Umbilical cord (tissue), 2 donors: ENCODE measurements around the gene EFCAB10. TPM values are rescaled to one million over a fixed set of nuclear protein-coding genes. Genes with fewer than 3 reads are reported as not detected.
"Not testable (repeated sequence)": the region's sequence is repeated elsewhere in the genome, so short reads cannot be mapped to it uniquely, and the experiment has no call there.

Experiments
- DNase-seq: peaks from one replicate; pipeline ENCODE4 v3.0.0-alpha.2; 2015; ENCODE audit warnings: low spot score
- total RNA-seq: library from RNA; depleted of rRNA; stranded (reverse); fragments of >200 nt; gene quantifications from one replicate; pipeline ENCODE4 v1.2.3, GENCODE V29; 2014; ENCODE audit warnings: low replicate concordance; ENCODE audit not compliant: insufficient read depth

The EFCAB10 gene
- total RNA-seq, 1 donor from 2014 or later, result 0.48 TPM

DNA sequence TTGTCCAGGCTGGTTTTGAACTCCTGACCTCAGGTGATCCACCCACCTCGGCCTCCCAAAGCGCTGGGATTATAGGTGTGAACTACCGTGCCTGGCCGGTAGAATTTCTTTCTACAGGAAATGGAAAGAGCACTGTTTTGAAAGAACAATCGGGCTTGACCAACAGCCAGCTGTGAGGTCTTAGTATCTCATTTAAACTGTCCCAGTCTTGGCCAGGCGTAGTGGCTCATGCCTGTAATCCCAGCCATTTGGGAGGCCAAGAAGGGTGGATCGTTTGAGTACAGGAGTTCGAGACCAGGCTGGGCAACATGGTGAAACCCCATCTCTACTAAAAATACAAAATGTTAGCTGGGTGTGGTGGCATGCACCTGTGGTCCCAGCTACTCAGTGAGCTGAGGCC, 17.8 kb upstream of the EFCAB10 start:
- DNase-seq, result not testable (repeated sequence)

DNA sequence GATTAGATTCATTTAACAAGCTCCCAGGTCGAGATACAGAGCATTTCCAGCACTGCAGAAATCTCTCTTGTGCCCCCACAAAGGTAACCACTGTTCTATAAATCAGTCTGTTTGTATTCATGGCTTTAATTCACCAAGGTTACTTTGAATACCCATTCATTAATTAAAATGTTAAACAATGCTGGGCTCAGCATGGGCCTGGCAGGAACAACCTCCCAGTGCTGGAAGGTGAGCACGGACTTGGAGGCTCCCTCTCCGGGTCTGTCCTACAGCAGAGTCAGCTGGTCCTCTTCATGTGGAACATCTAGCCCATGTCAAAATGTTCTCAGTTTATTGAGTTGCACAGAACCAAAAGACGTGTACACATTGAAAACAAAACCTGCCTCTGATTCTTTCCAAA, 15.6 kb upstream of the EFCAB10 start:
- no peak for DNase-seq

DNA sequence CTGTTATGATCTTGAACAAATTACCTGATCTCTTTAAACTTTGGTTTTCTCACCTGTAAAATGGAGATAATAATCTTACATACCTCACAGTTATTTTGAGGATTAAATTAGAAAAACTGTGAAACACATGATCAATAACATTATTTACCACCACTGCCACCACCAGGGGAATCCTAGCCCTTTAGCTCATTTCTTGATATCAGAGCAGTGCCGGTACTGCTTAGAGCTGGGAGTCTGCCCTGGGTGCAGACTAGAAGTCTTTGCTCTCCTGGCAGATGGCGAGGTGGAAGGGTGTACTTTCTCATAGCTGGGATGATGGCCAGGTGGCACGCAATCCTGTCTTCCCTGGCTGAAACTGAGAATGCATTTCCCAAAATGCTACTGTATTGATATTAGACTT, 12.7 kb upstream of the EFCAB10 start:
- no peak for DNase-seq

DNA sequence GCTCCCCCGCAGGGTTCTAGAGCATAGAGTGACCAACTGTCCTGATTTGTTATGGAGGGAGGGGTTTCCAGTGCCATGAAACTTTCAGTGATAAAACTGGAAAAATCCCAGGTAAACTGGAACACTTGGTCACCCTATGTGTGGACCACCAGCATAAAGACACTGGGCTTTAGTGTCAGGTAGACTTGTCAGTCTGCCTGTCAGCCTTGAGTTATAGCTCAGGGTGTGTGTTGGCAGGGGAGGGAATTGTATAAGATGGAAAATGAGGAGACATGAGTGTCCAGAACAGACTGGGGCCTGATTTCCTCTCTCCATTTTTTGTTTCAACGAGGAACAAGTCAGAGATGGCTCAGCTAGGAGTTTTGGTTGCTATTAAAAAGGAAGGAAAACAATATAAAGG, 10.2 kb upstream of the EFCAB10 start:
- no peak for DNase-seq

DNA sequence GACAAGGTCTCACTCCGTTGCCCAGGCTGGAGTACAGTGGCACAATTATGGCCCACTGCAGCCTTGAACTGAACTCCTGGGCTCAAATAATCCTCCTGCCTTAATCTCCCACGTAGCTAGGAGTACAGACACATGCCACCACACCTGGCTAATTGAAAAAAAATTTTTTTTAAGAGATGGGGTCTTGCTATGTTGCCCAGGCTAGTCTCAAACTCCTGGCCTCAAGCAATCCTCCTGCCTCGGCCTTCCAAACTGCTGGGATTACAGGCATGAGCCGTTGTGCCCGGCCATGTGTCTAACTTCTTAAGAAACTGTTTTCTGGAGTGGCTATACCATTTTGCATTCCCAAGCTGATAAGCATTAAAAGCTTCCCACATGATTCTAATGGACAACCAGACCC, 9.5 kb upstream of the EFCAB10 start:
- DNase-seq, result no peak

DNA sequence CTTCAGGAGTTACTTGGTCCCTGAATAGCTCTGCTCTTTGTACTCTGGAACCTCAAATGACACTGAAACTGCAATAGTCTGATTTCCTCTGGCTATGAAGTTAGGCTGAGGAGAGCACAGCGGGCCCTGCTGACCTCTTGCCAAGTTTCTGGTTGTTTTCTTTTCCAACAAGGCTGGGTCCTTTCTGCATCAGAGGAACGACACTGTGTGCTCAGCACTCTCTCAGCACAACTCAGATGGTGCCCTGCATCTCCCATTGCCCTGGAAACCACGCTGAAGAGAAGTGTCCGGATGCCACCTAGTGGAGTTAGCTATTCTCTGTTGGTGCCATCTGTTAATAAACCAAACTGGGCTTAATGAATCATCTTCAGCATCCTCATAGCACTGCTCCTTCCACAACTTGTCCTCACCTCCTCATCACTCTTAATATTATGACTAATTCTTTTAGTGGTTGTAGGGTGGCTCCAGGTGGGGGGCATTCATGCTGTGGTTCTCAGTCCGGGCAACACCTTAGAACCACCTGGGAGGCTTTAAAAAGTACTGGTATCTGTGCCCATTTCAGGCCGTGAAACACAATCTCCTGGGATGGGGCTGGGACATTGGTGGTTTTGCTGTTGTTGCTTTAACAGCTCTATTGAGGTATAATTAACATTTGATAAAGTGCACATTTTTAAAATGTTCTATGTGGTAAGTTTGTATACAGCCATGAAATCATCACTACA, 8.2 kb upstream of the EFCAB10 start:
- peak; percentile 73 for DNase-seq

DNA sequence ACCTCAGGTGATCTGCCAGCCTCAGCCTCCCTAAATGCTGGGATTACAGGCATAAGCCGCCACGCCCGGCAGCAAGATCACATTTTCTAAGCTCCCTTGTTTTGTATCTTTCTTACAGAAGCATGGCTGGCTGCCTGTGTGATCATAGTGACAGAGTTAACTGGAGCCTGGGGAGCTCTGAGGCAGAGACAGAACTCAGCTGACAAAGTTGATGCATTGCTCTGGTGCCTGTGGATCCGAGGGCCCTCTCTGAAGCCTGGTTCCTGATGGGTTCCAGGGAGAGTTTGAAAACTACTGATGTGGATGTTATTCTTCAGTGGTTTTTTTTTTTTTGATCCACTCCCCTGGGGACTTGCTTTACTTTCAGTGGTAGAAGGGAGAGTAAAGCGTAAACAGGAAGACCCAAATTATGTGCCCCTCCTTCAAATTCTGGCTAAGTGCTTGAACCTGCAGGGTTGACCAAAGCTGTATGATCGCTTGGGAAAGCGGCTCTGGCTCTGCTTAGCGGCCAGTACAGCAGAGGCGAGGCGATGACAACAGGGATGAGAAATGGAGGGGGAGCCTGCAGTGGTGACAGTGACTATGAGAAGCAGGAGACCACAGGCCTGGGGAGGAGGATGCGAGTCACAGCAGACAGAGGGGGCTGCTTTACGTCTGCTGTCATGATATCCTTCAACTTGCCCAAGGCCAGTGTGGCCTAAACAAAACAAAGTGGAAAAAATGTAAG, 6.8 kb upstream of the EFCAB10 start:
- no peak for DNase-seq

DNA sequence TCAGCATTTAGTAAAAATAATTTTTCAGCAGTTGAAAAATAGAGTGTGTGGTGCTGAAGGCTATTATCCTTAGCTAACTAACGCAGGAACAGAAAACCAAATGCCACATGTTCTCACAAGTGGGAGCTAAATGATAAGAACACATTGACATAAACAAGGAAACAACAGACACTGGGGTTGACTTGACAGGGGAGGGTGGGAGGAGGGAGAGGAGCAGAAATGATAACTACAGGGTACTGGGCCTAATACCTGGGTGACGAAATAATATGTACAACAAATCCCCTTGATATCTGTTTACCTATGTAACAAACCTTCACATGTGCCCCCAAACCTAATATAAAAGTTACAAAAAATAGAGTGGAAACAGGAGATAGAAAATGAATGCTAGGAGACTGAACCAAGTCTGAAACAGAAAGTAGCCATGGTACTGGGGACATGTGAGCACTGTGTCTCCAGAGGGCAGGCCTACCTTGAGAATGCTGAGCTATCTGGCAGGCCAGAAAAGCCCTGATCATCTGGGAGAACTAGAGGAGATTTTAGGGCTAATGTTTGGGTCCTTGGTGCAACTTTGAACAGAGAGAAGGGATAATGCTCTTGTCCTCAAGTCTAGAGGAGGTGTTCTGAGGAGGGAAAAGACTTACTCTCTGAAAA, 4.7 kb upstream of the EFCAB10 start:
- DNase-seq, result no peak

DNA sequence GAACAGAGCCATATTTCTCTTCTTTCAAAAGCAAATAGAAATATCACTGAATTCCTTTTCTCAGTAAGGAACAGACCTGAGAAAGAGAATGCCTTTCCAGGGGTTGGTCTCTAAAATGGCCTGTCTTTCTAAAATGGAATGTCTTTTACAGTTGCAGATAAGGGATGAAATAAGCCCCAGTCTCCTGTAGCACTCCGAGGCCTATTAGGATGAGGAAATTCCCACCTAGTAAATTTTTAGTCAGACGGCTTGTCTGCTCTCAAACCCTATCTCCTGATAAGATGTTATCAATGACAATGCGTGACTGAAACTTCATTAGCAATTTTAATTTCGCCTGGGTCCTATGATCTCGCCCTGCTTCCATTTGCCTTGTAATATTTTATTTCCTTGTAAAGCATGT, 2.9 kb upstream of the EFCAB10 start:
- no peak for DNase-seq

DNA sequence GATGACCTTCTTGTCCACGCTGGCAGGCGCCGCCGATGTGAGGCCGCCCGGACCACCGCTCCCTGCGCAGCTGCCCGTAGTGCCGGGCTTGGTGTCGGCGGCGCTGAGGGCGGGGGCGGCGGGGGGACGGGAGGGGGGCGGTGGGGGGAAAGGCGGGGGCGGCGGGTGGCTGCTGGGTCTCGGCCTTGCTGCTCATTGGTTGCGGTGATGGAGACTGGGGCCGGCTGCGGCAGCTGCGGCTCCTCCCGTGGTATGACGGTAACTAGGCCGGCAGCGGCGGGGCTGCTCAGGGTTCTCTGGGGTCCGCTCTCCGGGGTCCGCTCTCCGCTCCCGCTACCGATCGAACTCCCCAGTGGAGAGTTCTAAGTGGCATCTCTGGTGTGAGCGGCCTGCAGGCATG, 1.8 kb upstream of the EFCAB10 start:
- no peak for DNase-seq

DNA sequence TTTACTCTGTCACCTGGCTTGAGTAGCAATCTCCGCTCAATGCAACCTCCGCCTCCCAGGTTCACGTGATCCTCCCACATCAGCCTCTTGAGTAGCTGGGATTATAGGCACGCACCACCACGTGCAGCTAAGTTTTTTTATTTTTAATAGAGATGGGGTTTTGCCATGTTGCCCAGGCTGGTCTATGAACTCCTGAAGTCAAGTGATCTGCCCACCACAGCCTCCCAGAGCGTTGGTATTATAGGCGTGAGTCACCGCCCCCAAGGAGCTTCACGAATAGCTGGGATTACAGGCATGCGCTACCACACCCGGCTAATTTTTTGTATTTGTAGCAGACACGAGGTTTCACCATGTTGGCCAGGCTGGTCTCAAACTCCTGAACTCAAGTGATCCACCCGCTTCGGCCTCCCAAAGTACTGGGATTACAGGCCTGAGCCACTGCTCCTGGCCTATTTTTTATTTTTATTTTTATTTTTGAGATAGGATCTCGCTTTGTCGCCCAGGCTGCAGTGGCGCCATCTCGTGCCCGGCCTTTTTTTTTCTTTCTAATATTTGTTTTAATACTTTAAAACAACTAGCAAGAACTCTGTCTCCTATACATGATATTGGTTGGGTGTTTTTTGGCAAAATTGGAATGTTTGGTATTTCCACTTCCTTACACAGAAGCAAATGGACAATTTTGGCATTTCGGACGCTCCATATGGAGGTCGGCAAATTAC, 1.1 kb downstream of the EFCAB10 start:
- DNase-seq, result no peak

DNA sequence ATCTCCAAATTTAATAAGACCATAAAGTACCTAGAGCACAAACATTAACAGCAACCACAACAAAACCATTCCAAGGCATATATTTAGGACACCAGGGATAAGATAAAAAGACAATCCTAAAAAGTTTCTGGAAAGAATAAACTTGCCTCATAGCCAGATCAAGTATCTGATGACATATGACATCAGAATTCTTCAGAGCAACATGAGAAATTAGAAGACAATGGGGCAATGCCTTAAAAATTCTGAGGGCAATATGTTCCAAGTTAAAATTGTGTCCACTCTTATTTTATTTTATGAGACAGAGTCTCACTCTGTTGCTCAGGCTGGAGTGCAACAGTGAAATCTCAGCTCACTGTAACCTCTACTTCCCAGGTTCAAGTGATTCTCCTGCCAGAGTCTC, 2.8 kb downstream of the EFCAB10 start:
- no peak for DNase-seq

DNA sequence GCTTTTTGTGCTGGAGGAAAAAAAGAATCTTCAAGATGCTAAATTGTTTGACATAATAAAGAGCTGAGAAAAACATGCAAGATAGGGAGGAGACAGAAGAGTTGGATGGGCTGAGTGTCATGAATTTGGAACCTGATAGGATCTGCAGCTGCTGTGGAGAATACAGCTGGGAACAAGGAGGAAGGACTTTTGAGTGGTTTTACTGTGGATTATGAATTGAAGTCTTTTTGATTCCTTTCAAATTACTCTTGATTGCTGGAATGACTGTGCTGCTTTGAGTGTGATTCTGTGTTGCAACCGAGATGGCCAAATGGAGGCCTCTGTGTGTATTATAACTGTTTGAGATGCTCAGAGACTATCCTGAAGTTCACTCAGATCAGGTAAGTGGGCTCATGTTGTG, 4.0 kb downstream of the EFCAB10 start:
- no peak for DNase-seq

DNA sequence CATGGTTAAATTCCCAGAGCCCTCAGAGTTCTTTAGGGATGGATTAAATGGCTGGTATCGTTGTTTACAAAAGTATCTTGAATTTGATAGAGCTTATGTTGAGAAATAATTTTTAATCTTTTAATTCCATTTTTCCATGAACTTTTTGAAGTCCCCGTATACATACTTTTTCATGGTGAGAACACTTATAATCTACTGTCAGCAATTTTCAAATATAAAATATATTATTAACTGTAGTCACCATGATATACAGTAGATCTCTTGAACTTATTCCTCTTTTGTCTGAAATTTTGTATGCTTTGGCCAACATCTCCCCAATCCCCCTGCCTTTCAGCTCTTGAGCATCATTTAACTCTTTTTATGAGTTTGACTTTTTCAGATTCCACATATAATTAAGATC, 9.4 kb downstream of the EFCAB10 start:
- no peak for DNase-seq

DNA sequence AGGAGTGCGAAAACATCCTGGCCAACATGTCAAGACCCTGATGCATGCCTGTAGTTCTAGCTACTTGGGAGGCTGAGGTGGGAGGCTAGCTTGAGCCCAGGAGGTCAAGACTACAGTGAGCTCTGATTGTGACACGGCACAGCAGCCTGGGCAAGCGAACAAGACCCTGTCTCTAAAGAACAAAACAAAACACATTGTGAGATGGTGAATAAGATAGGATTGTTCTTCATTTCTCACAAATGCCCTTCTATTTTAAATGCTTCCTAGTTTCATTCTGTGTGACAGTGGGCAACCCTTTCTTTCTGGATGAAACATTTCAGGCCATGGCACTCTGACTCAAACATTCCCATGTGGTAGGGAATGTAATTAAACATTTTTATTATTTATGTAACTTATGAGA, 13.5 kb downstream of the EFCAB10 start:
- DNase-seq, result no peak

DNA sequence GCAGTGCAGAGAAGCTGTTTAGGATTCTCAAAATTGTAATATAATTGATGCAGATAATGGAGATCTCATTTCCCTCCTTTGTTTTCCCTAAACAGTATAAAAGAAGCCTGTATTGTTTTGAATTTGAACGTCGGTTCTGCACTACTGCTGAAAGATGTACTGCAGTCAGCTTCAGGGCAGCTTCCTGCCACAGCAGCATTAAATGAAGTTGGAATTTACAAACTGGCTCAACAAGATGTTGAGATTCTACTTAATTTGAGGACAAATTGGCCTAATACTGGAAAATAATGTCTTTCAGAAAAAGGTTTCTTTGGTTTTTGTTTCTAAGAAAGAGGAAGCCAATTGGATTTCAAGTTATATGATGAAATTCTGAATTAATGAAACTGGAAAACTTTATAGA, 14.3 kb downstream of the EFCAB10 start:
- DNase-seq, result no peak

DNA sequence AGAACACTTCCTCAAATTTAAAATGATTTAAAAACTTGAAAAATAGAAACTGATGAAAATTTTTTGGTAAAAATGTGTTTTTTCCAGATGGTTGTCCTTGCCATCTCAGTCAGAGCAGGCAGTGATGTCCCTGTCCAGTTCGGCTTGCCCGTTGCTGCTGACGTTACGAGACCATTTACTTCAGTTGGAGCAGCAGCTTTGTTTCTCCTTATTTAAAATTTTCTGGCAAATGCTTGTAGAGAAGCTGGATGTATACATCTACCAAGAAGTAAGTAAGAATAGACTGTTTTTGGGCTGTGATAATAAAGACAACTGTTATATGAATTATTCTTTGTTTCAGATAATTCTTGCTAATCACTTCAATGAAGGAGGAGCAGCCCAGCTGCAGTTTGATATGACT, 16.1 kb downstream of the EFCAB10 start:
- DNase-seq, result no peak

DNA sequence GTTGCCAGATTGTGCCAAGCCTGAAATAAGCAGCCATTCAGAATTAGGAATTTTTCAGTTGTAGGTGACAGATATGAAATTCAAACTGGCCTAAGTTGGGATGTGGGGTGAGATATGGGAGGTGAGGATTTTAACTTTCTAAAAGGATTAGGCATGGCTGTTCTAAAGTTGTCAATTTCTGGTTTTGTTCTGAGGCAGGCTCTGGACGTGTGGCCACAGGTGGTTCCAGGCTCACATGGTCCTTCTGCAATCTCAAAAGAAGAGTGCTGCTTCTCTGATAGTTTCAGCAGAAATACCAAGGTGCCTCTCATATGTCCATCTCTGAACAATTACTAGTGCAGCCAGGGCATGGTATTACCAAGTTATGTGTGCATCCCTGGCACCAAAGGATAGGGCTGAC, 21.4 kb downstream of the EFCAB10 start:
- no peak for DNase-seq

DNA sequence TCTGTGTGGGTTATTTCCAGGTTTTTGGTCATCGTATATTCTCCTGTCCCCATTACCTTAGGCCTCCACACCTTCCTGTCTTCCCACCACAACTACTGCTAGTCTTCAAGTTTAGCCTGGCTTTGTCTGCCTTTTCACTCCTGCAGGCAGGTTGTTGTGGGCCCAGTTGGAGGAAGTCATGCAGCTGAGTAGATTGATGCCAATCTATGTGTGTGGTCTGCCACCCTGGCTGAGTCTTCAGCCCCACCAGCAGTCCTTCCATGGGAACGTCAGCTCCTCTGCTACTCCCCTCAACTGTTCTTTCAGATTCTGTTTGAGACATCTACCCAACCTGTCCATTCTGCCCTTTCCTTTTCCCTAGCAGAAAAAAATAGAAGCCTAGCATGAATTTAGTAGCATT, 43.0 kb downstream of the EFCAB10 start:
- no peak for DNase-seq

DNA sequence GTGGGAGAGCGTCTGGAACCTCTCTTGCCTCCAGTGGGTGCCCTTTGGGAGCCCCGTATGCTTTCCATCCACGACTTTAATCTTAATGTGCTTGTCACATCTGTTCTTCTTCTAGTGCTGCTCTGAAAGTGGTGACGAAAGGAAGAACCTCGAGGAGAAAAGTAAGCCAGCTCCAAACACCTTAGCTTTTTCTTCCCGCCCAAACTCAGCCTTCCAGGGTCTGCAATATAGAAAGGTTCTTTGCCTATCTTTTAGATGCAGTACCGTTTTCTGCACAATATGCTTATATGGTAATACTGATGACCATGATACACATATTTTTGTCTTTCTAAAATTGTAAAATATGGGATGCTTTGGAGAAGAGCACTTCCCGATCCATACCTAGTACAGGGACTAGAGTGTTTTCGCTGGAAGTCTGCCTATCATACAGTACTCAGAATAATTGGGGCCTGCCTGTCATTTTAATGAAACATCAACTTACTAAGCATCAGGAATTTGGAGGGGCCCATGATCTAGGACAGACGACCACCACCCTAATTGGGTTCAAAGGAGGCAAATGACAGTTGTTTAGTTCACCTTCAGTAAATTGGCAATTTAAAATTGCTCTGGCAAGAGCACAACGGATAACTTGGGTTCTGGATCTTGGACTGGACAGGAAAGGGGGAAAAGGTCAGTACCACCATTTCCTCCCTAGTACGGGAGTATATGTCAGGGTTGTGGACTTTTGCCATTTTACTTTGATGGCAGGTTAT, 48.4 kb downstream of the EFCAB10 start:
- DNase-seq, result no peak

DNA sequence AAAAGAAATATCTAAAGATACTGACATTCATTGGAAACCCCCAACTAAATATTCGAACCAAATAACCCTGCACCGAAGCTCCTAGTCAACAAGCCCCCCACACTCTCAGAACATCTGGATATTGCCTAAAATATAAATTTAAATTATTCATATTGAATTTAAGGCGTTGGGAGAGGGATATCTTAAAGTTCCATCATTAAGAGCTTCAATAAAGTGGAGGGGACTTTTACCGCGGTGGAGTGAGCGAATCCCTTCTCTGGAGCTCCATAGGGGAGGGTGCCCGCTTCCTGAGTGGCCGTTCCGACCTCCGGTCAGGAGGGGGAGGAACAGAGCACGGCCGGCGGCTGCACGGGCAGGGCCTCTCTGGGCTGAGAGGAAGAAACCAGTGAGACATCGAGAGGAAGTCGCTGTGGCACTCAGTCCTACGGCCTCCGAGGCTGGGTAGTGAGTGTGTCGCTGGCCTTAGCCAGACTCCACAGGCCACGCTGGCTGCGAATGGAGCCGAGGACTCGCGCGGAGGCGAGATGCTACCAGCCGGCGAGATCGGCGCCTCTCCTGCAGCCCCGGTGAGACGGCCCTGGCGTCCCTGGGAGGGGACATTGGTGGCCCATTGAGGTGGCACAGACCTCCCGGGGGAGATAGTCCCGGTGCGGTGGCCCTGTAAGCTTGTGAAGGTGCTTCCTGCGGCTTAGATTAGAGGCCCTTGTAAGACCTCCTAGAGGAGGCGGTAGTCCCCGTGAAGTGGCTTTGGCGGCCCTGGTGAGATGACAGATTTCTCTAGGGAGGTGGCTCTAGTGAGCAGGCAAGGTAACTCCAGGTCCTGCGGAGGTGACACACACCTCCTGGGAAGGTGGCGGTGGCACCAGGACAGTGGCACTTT, 49.3 kb downstream of the EFCAB10 start, which contains the start of gene RINT1:
TSS of gene RINT1 (plus strand) at position 410 of the 880 bp plus-strand sequence. CDS start at position 525, 115 bp downstream.
- peak; percentile 93 for DNase-seq
